IMR-90 (cell line): Measurements from ENCODE around the gene MRPS5. TPM values are rescaled to one million over a fixed set of nuclear protein-coding genes. Genes with fewer than 3 reads are reported as not detected.
A peak's percentile ranks its signal among the peaks of the same experiment; 100 is the strongest.

Source experiments
- ATAC-seq: fragments of 200-7000 bp; cut with Tn5 transposase; 2 replicates; pipeline ENCODE4 v1.9.1; 2020; ENCODE audit warnings: low read depth, mild to moderate bottlenecking, moderate library complexity
- BruUV-seq: library from RNA; stranded (reverse); fragments of 400-500 nt; replicated peaks from 2 replicates; lab custom pipeline; 2021; lab: Mats Ljungman, UMichigan
- CTCF ChIA-PET: fragments of 300-600 bp; formaldehyde crosslinking; extraction: SDS; loops from one replicate; lab custom pipeline; 2021; ENCODE audit warnings: antibody characterized with exemption; lab: Yijun Ruan, JAX
- POLR2A ChIA-PET: fragments of 300-600 bp; sonication (Branson Sonifier 250); formaldehyde crosslinking; loops from one replicate; lab custom pipeline; 2022; ENCODE audit warnings: antibody characterized with exemption; ENCODE audit not compliant: unreplicated experiment; lab: Charles Lee
- DNase-seq: peaks from one replicate; pipeline ENCODE4 v3.0.0; 2013
- H2AFZ ChIP-seq: replicated peaks from 2 replicates; pipeline ENCODE3; 2013; ENCODE audit warnings: low read length, mild to moderate bottlenecking; ENCODE audit not compliant: poor library complexity
- H2AK5ac ChIP-seq: 2 replicates; pipeline ENCODE4 v1.6.1; 2013; ENCODE audit warnings: low read depth, low read length, inconsistent platforms
- H2AK9ac ChIP-seq: replicated peaks from 2 replicates; pipeline ENCODE3; 2013; ENCODE audit warnings: mild to moderate bottlenecking, low read depth, low read length, moderate library complexity; ENCODE audit not compliant: poor library complexity
- H2BK120ac ChIP-seq: 2 replicates; pipeline ENCODE4 v1.6.1; 2013; ENCODE audit warnings: low read depth, low read length, inconsistent platforms
- H2BK15ac ChIP-seq: 3 replicates; pipeline ENCODE4 v1.6.1; 2013; ENCODE audit warnings: low read depth, low read length, inconsistent platforms
- H2BK20ac ChIP-seq: 2 replicates; pipeline ENCODE4 v1.6.1; 2013; ENCODE audit warnings: low read depth, mild to moderate bottlenecking, inconsistent platforms, low read length, moderate library complexity
- H2BK5ac ChIP-seq: 2 replicates; pipeline ENCODE4 v1.6.1; 2013; ENCODE audit warnings: mild to moderate bottlenecking, low read depth, low read length, inconsistent platforms; ENCODE audit not compliant: poor library complexity, severe bottlenecking
- H3K14ac ChIP-seq: replicated peaks from 2 replicates; pipeline ENCODE4 v1.6.1; 2013; ENCODE audit warnings: low read depth, low read length, inconsistent platforms
- H3K18ac ChIP-seq: 2 replicates; pipeline ENCODE4 v1.6.1; 2013; ENCODE audit warnings: low read depth, low read length, control low read depth
- H3K23ac ChIP-seq: 2 replicates; pipeline ENCODE4 v1.6.1; 2013; ENCODE audit warnings: low read depth, low read length, inconsistent platforms
- H3K27ac ChIP-seq: 2 replicates; pipeline ENCODE4 v1.5.1; 2013; ENCODE audit warnings: mild to moderate bottlenecking, control low read depth, low read length; ENCODE audit not compliant: insufficient read depth
- H3K27me3 ChIP-seq: 2 replicates; pipeline ENCODE4 v1.6.1; 2013; ENCODE audit warnings: low read length; ENCODE audit not compliant: control insufficient read depth, insufficient read depth
- H3K36me3 ChIP-seq: 2 replicates; pipeline ENCODE4 v1.6.1; 2013; ENCODE audit warnings: low read length, mixed read lengths; ENCODE audit not compliant: control insufficient read depth, insufficient read depth
- H3K4ac ChIP-seq: 2 replicates; pipeline ENCODE4 v1.6.1; 2013; ENCODE audit warnings: low read depth, low read length, inconsistent platforms
- H3K4me1 ChIP-seq: 2 replicates; pipeline ENCODE4 v1.6.1; 2013; ENCODE audit warnings: low read length, mixed read lengths; ENCODE audit not compliant: control insufficient read depth, insufficient read depth
- H3K4me2 ChIP-seq: 2 replicates; pipeline ENCODE4 v1.6.1; 2013; ENCODE audit warnings: low read depth, mild to moderate bottlenecking, control low read depth, low read length, moderate library complexity
- H3K4me3 ChIP-seq: 2 replicates; pipeline ENCODE4 v1.5.1; 2013; ENCODE audit warnings: low read depth, mild to moderate bottlenecking, control low read depth, low read length, moderate library complexity; ENCODE audit not compliant: insufficient read depth
- H3K56ac ChIP-seq: 2 replicates; pipeline ENCODE4 v1.6.1; 2013; ENCODE audit warnings: low read length, inconsistent platforms; ENCODE audit not compliant: insufficient read depth; ENCODE audit errors: extremely low read depth
- H3K79me1 ChIP-seq, 2 experiments: 2 replicates each; pipeline ENCODE4 v1.6.1; 2013; ENCODE audit warnings: low read length in 2 of 2, inconsistent platforms in 1 of 2, low read depth in 1 of 2
- H3K9ac ChIP-seq: 2 replicates; pipeline ENCODE4 v1.6.1; 2013; ENCODE audit warnings: low read depth, low read length, control low read depth
- H3K9me1 ChIP-seq: 2 replicates; pipeline ENCODE4 v1.6.1; 2013; ENCODE audit warnings: low read length, inconsistent platforms; ENCODE audit not compliant: insufficient read depth
- H3K9me3 ChIP-seq: 2 replicates; pipeline ENCODE4 v1.6.1; 2013; ENCODE audit warnings: low read length; ENCODE audit not compliant: control insufficient read depth, insufficient read depth
- H4K20me1 ChIP-seq: 2 replicates; pipeline ENCODE4 v1.6.1; 2013; ENCODE audit warnings: low read length, inconsistent platforms; ENCODE audit not compliant: insufficient read depth
- H4K5ac ChIP-seq: 2 replicates; pipeline ENCODE4 v1.6.1; 2013; ENCODE audit warnings: mild to moderate bottlenecking, low read depth, low read length, control low read depth
- H4K8ac ChIP-seq, 2 experiments: 2 replicates each; pipeline ENCODE4 v1.6.1; 2013; ENCODE audit warnings: low read depth in 2 of 2, low read length in 2 of 2, control low read depth in 1 of 2, inconsistent platforms in 1 of 2
- H4K91ac ChIP-seq: 2 replicates; pipeline ENCODE4 v1.6.1; 2013; ENCODE audit warnings: low read depth, low read length, inconsistent platforms; ENCODE audit not compliant: insufficient read depth
- CEBPB ChIP-seq: IDR thresholded peaks from 2 replicates; pipeline ENCODE4 v1.6.1; 2012; ENCODE audit warnings: low read depth, low read length, improper control_type of control experiment
- CHD1 ChIP-seq: IDR thresholded peaks from 2 replicates; pipeline ENCODE4 v1.6.1; 2012; ENCODE audit warnings: low read depth, low read length, improper control_type of control experiment
- CTCF ChIP-seq: conservative IDR thresholded peaks from 2 replicates; pipeline ENCODE4 v1.5.1; 2012; ENCODE audit warnings: mild to moderate bottlenecking, low read depth, low read length, improper control_type of control experiment
- MAZ ChIP-seq: IDR thresholded peaks from 2 replicates; pipeline ENCODE4 v1.6.1; 2012; ENCODE audit warnings: low read depth, mild to moderate bottlenecking, low read length, improper control_type of control experiment, moderate library complexity, borderline replicate concordance
- MXI1 ChIP-seq: IDR thresholded peaks from 2 replicates; pipeline ENCODE4 v1.6.1; 2012; ENCODE audit warnings: low read depth, mild to moderate bottlenecking, low read length, moderate library complexity, borderline replicate concordance
- NFE2L2 ChIP-seq: fragments of 150-350 bp; IDR thresholded peaks from 2 replicates; pipeline ENCODE4 v1.6.1; 2016; ENCODE audit warnings: low read depth, mild to moderate bottlenecking, low read length
- RAD21 ChIP-seq: IDR thresholded peaks from 2 replicates; pipeline ENCODE4 v1.6.1; 2012; ENCODE audit warnings: low read length, improper control_type of control experiment
- RFX5 ChIP-seq: IDR thresholded peaks from 2 replicates; pipeline ENCODE4 v1.8.0; 2012; ENCODE audit warnings: low read depth, mild to moderate bottlenecking, low read length, moderate library complexity
- SMC3 ChIP-seq: fragments of 150-350 bp; IDR thresholded peaks from 2 replicates; pipeline ENCODE4 v1.6.1; 2016; ENCODE audit warnings: low read depth, mild to moderate bottlenecking, antibody characterized with exemption, low read length, moderate library complexity
- WGBS, 2 experiments: methylation state at CpG; one replicate each; pipeline versions ENCODE4 v1.1.5 to v1.1.7; 2013; ENCODE audit warnings: missing lambda C conversion rate in 2 of 2; ENCODE audit not compliant: insufficient read length in 1 of 2; ENCODE audit errors: extremely low coverage in 2 of 2; 5-methylcytosine and 5-hydroxymethylcytosine counted together
- dilution Hi-C: fragments of 300-500 bp; cut with HindIII; formaldehyde crosslinking; loops from one replicate; pipeline ENCODE4 v1.14.3; 2018; ENCODE audit warnings: low sequenced_read_pairs; ENCODE audit not compliant: unreplicated experiment
- in situ Hi-C: fragments of 300-500 bp; cut with MboI; formaldehyde crosslinking; loops from 3 replicates; pipeline ENCODE4 v1.14.3; 2019; ENCODE audit warnings: low sequenced_read_pairs, inconsistent platforms, mixed read lengths
- intact Hi-C: fragments of 100-400 bp; cut with micrococcal nuclease; formaldehyde crosslinking; loops from 2 replicates; pipeline ENCODE4 v1.10.0; 2022
- polyA plus RNA-seq, 3 experiments: library from polyadenylated mRNA; depleted of rRNA; stranded (reverse); fragments of >200 nt; gene quantifications; 2 replicates each; pipeline ENCODE4 v1.2.3, GENCODE V29; 2012; ENCODE audit warnings: low replicate concordance in 1 of 3
- total RNA-seq: library from RNA; depleted of rRNA; stranded (reverse); fragments of >200 nt; gene quantifications from 2 replicates; pipeline ENCODE4 v1.2.3, GENCODE V29; 2012

The MRPS5 gene
- total and polyA plus RNA-seq, 2 of the 4 experiments (the other 2 are of a cell fraction), result 27.6 to 44.1 TPM

GRCh38 chr2:95077530-95077825 lies 44.1 kb downstream of the MRPS5 start:
- intact Hi-C loops, result no loop called here

More at GRCh38 chr2:95077530-95077825, 44.1 kb downstream of the MRPS5 start:
- DNase-seq, result no peak
- Histone ChIP-seq H3K18ac (no peak overlapping the region), H3K27me3 (peaks cover 40% of the 10 kb centered on the region), H3K4me2 (no peak overlapping the region), H3K27ac (no peak overlapping the region), H3K36me3 (no peaks in the 10 kb centered on the region), H3K14ac (no peak overlapping the region), H4K8ac (no peak overlapping the region), H4K91ac (no peak overlapping the region), H3K23ac (no peak overlapping the region), H2BK15ac (no peak overlapping the region), H3K56ac (no peak overlapping the region), H3K9me3 (no peaks in the 10 kb centered on the region), H2BK5ac (no peak overlapping the region), H2BK120ac (no peak overlapping the region), H2BK20ac (no peak overlapping the region), H2AK5ac (no peak overlapping the region), H3K4me1 (no peaks in the 10 kb centered on the region), H4K5ac (no peak overlapping the region), H2AFZ (peak overlapping the region; percentile 78), H2AK9ac (no peak overlapping the region), H3K79me1 (no peaks in the 10 kb centered on the region), H3K9me1 (no peaks in the 10 kb centered on the region), H4K20me1 (no peaks in the 10 kb centered on the region), H3K4me3 (no peak overlapping the region), H3K9ac (no peak overlapping the region), H3K4ac (no peak overlapping the region)
- dilution Hi-C loops (no loop called here), in situ Hi-C loops (loop anchor here (5.0 kb wide), 1 partner anchor 55 kb away; no protein-coding TSS in a partner anchor)
- TF ChIP-seq RFX5, result no peak
- no peak for TF ChIP-seq NFE2L2
- no peak for TF ChIP-seq CTCF
- TF ChIP-seq MAZ, result no peak
- TF ChIP-seq MXI1, result no peak
- no peak for TF ChIP-seq CEBPB
- no peak for TF ChIP-seq SMC3
- TF ChIP-seq CHD1, result no peak
- TF ChIP-seq RAD21, result no peak
- WGBS, 2 experiments, result no CpG with 5 or more reads among the region's 3 CpGs
- ChIA-PET POLR2A (no interaction called here), CTCF (interaction anchor here (1.4 kb wide), 1 partner anchor 55 kb away, joined by 8 read pairs; no protein-coding TSS in a partner anchor)
- BruUV-seq, result no TSS peak
- 0 out of 2 replicates have a peak, but pooled peaks have one; percentile 5 for ATAC-seq
